K562 (cell line): Measurements from ENCODE around the gene CSF2. TPM values are rescaled to one million over a fixed set of nuclear protein-coding genes. Genes with fewer than 3 reads are reported as not detected.

ENCODE experiments used
- ATAC-seq: fragments of 200-7000 bp; cut with Tn5 transposase; 3 replicates; pipeline ENCODE4 v1.9.1; 2020; ENCODE audit warnings: moderate library complexity
- BruUV-seq: library from RNA; stranded (reverse); fragments of 400-500 nt; replicated peaks from 2 replicates; lab custom pipeline; 2021; lab: Mats Ljungman, UMichigan
- CTCF ChIA-PET: fragments of 300-600 bp; formaldehyde crosslinking; extraction: SDS; loops from one replicate; lab custom pipeline; 2021; ENCODE audit warnings: low intra/inter-chr PET ratio; lab: Yijun Ruan, JAX
- POLR2A ChIA-PET: fragments of 300-600, 350-650 bp; sonication (Branson Sonifier 250); formaldehyde crosslinking; extraction: SDS; loops from one replicate; lab custom pipeline; 2021; ENCODE audit warnings: antibody characterized with exemption, inconsistent platforms; lab: Yijun Ruan, JAX
- DNase-seq, 4 experiments: peaks; one replicate each; pipeline versions ENCODE4 v3.0.0 to v3.0.0-alpha.2; 2011 to 2018; ENCODE audit warnings: low spot score in 3 of 4, mixed read lengths in 3 of 4; ENCODE audit errors: extremely low read depth in 1 of 4
- FAIRE-seq: peaks from 2 replicates; lab custom pipeline; 2011; peaks lifted over from hg19 to GRCh38; lab: Jason Lieb, UNC
- H2AFZ ChIP-seq: 2 replicates; pipeline ENCODE4 v1.6.0; 2011; ENCODE audit warnings: low read depth, low read length, control low read depth, inconsistent platforms
- H3K27ac ChIP-seq: fragments of 200-600 bp; 3 replicates; pipeline ENCODE4 v1.8.0; 2011; ENCODE audit warnings: low read depth, mild to moderate bottlenecking, control low read depth, inconsistent platforms, low read length, moderate library complexity, mixed read lengths; ENCODE audit errors: extremely low read depth
- H3K27me3 ChIP-seq, 2 experiments: fragments of 300-600 bp in 1 of 2; 2 replicates in 1 of 2; 3 replicates in 1 of 2; pipeline versions ENCODE4 v1.6.0 to v1.8.0; 2011; ENCODE audit warnings: inconsistent platforms in 2 of 2, low read length in 2 of 2, mild to moderate bottlenecking in 1 of 2, mixed read lengths in 1 of 2, moderate library complexity in 1 of 2; ENCODE audit not compliant: control insufficient read depth in 2 of 2, insufficient read depth in 2 of 2
- H3K36me3 ChIP-seq: fragments of 300-600 bp; 3 replicates; pipeline ENCODE4 v1.8.0; 2011; ENCODE audit warnings: mild to moderate bottlenecking, low read length, inconsistent platforms; ENCODE audit not compliant: control insufficient read depth, insufficient read depth
- H3K4me1 ChIP-seq, 2 experiments: fragments of 200-600 bp in 1 of 2; replicated peaks in 1 of 2; 2 replicates in 1 of 2; 3 replicates in 1 of 2; pipeline versions ENCODE4 v1.5.1 to v1.8.0; 2011; ENCODE audit warnings: inconsistent platforms in 2 of 2, low read length in 2 of 2, mild to moderate bottlenecking in 1 of 2, mixed read lengths in 1 of 2, moderate library complexity in 1 of 2; ENCODE audit not compliant: control insufficient read depth in 2 of 2, insufficient read depth in 2 of 2
- H3K4me2 ChIP-seq: 2 replicates; pipeline ENCODE4 v1.6.1; 2011; ENCODE audit warnings: low read length, control low read depth, inconsistent platforms, mixed read lengths; ENCODE audit not compliant: insufficient read depth
- H3K4me3 ChIP-seq: fragments of 200-600 bp; sonication (generic), shearing (Covaris generic); 2 replicates; pipeline ENCODE4 v1.5.1; 2016; ENCODE audit warnings: control low read depth, inconsistent platforms
- H3K79me2 ChIP-seq: fragments of 200-600 bp; 3 replicates; pipeline ENCODE4 v1.8.0; 2011; ENCODE audit warnings: low read length, inconsistent platforms; ENCODE audit not compliant: control insufficient read depth, insufficient read depth
- H3K9ac ChIP-seq, 2 experiments: 2 replicates each; pipeline versions ENCODE4 v1.6.0 to v1.6.1; 2011; ENCODE audit warnings: low read depth in 2 of 2, low read length in 2 of 2, control low read depth in 1 of 2, inconsistent platforms in 1 of 2, mild to moderate bottlenecking in 1 of 2, mixed read lengths in 1 of 2; ENCODE audit not compliant: insufficient read depth in 1 of 2
- H3K9me1 ChIP-seq: one replicate; pipeline ENCODE4 v1.6.0; 2011; ENCODE audit warnings: inconsistent platforms, mild to moderate bottlenecking, low read length, moderate library complexity; ENCODE audit not compliant: control insufficient read depth, insufficient read depth
- H3K9me3 ChIP-seq: replicated peaks from 2 replicates; pipeline ENCODE4 v1.5.1; 2011; ENCODE audit warnings: low read depth, low read length, inconsistent platforms; ENCODE audit not compliant: control insufficient read depth, insufficient read depth
- H4K20me1 ChIP-seq: replicated peaks from 2 replicates; pipeline ENCODE4 v1.6.1; 2011; ENCODE audit warnings: low read length, inconsistent platforms, mixed read lengths; ENCODE audit not compliant: control insufficient read depth, insufficient read depth
- FIP1L1 ChIP-seq: fragments of 200-400 bp; formaldehyde crosslinking; IDR thresholded peaks from 2 replicates; pipeline ENCODE4 v1.6.1; 2018; ENCODE audit warnings: mild to moderate bottlenecking, low read depth, low read length; ENCODE audit not compliant: poor library complexity, severe bottlenecking
- KDM1A ChIP-seq, 2 experiments: fragments of 450-650 bp; IDR thresholded peaks; 2 replicates each; pipeline ENCODE4 v1.6.1; 2016; ENCODE audit warnings: mild to moderate bottlenecking in 2 of 2
- KLF10 ChIP-seq: fragments of 250-450 bp; sonication (Bioruptor Pico); IDR thresholded peaks from 2 replicates; pipeline ENCODE4 v1.6.1; 2021; ENCODE audit warnings: matching md5 sums
- NKRF ChIP-seq: fragments of 450-650 bp; IDR thresholded peaks from 2 replicates; pipeline ENCODE4 v1.6.1; 2016; ENCODE audit warnings: borderline replicate concordance
- PPARD ChIP-seq: fragments of 250-450 bp; sonication (Bioruptor Pico); IDR thresholded peaks from 2 replicates; pipeline ENCODE4 v1.8.0; 2022; ENCODE audit warnings: inconsistent platforms, mild to moderate bottlenecking, moderate library complexity
- SRSF7 ChIP-seq: fragments of 200-400 bp; formaldehyde crosslinking; optimal IDR thresholded peaks from 2 replicates; pipeline ENCODE3; 2017; ENCODE audit warnings: mild to moderate bottlenecking, low read depth, low read length
- SUPT5H ChIP-seq: fragments of 450-650 bp; IDR thresholded peaks from 2 replicates; pipeline ENCODE4 v1.6.1; 2016
- ZC3H8 ChIP-seq: fragments of 450-650 bp; IDR thresholded peaks from 2 replicates; pipeline ENCODE4 v1.6.1; 2017
- ZNF507 ChIP-seq: conservative IDR thresholded peaks from 2 replicates; pipeline ENCODE4 v1.6.1; 2017; ENCODE audit warnings: missing genetic modification characterization, missing compliant biosample characterization
- WGBS: fragments of 100-300 bp; shearing (Covaris generic); methylation state at CpG from one replicate; pipeline ENCODE4 v1.1.6; 2016; ENCODE audit warnings: low coverage, mixed read lengths; ENCODE audit not compliant: insufficient coverage; ENCODE audit errors: missing lambda C conversion rate; 5-methylcytosine and 5-hydroxymethylcytosine counted together
- in situ Hi-C: fragments of 300-500 bp; cut with MboI; formaldehyde crosslinking; loops from 4 replicates; pipeline ENCODE4 v1.15.0; 2018; ENCODE audit warnings: inconsistent platforms, mixed read lengths
- intact Hi-C: fragments of 100-400 bp; cut with micrococcal nuclease; formaldehyde crosslinking; loops from 2 replicates; pipeline ENCODE4 v1.14.2; 2022
- polyA plus RNA-seq, 8 experiments: library from polyadenylated mRNA; depleted of rRNA in 4 of 8; stranded (reverse) in 5 of 8; unstranded in 3 of 8; fragments of >200 nt; fragmentation: Nextera tagmentation in 2 of 8; fragmentation: Illumina TruSeq in 1 of 8; extraction: Ambion mirVana in 2 of 8; extraction: Trizol in 1 of 8; gene quantifications; 2 replicates each; pipeline versions ENCODE4 v1.2.1 to v1.2.3, GENCODE V29; 2011 to 2014; ENCODE audit warnings: inconsistent platforms in 1 of 8, missing spikeins in 1 of 8
- total RNA-seq, 7 experiments: library from RNA; depleted of rRNA in 6 of 7; stranded (reverse); fragments of >200 nt in 6 of 7; fragmentation: Illumina TruSeq in 2 of 7; extraction: Trizol in 2 of 7; gene quantifications; 2 replicates each; pipeline versions ENCODE4 v1.2.1 to v1.2.3, GENCODE V29; 2011 to 2021; ENCODE audit warnings: low replicate concordance in 1 of 7

The CSF2 gene
- total and polyA plus RNA-seq, 9 of the 15 experiments (the other 6 are each of a cell fraction or from before 2014, with no cell fraction given): 0.25 to 0.29 TPM; not detected in 7

DNA sequence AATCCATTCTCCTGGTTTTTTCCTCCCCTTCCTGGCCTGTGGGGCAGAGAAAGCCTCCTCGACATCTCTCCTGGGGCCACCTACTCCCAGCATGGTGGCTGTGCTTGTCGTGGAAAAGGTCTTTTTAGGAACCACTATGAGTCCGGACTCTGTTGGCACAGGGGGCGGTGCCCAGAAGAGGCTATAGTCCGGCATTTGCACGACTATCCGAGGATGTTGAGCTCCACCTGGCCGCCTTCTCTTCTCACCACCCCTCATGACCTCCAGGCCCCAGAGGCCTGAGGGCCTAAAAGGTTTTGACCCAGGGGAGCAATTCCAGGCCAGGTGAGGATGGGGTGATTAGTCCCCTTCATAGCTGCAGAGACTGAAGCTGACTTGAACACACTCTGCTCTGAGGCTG, 14.1 kb downstream of the CSF2 start:
- H4K20me1 ChIP-seq: no peaks in the 10 kb centered on the region
- BruUV-seq: no TSS peak
- no peak for TF ChIP-seq SRSF7
- no peak for TF ChIP-seq FIP1L1
- TF ChIP-seq KLF10 (CRISPR knock-in tag): no peak
- TF ChIP-seq NKRF: no peak
- no peak for TF ChIP-seq ZC3H8
- no peak for TF ChIP-seq ZNF507 (tag)
- TF ChIP-seq PPARD: no peak
- TF ChIP-seq KDM1A (IDR thresholded peaks at IDR 0.05): no peak
- no peak for TF ChIP-seq SUPT5H

More for the DNA sequence above, 14.1 kb downstream of the CSF2 start:
- Histone ChIP-seq H3K9me1 (peaks cover 5% of the 10 kb centered on the region), H3K27ac (no peak overlapping the region), H3K9ac (no peak overlapping the region; a peak in 1 of 4 replicates), H3K4me1 (peaks cover 19 to 39% of the 10 kb centered on the region in 2 experiments), H3K79me2 (no peaks in the 10 kb centered on the region), H3K36me3 (no peaks in the 10 kb centered on the region), H3K4me3 (no peak overlapping the region), H3K4me2 (no peak overlapping the region), H3K27me3 (no peaks in the 10 kb centered on the region), H3K9me3 (no peaks in the 10 kb centered on the region), H2AFZ (no peak overlapping the region)
- in situ Hi-C loops (no loop called here), intact Hi-C loops (no loop called here)
- FAIRE-seq (no peak), ATAC-seq (no peak), DNase-seq (no peak)
- ChIA-PET CTCF (no interaction called here), POLR2A (interaction anchor here (0.6 to 2.0 kb wide), 4 partner anchors 15 to 408 kb away, joined by 3 to 5 read pairs (median 4); no protein-coding TSS in a partner anchor)
- 60% methylated on average over 8 of the region's 8 CpGs for WGBS
